ENCODE results near the gene SPEG. TPM values are rescaled to one million over a fixed set of nuclear protein-coding genes. Genes with fewer than 3 reads are reported as not detected.

The SPEG gene
- total RNA-seq, 1 donor from 2014 or later = 390 TPM

- H3K4me1 ChIP-seq = peaks cover 8 to 24% of the 10 kb centered on the region in 2 donors
- intact Hi-C loops (cut with DNase I) = loop anchor here (10.0 kb wide), 1 partner anchor 271 kb away; the partner anchor contains the start of gene DNAJB2
- no peak overlapping the region for H3K4me3 ChIP-seq
- DNase-seq (ENCODE audit: low spot score in 2 of 2) = no peak
- TF ChIP-seq CTCF (IDR thresholded peaks at IDR 0.05) = no peak
- H3K27ac ChIP-seq = no peak overlapping the region
- no peaks in the 10 kb centered on the region for H3K27me3 ChIP-seq
- no peaks in the 10 kb centered on the region for H3K9me3 ChIP-seq
- H3K36me3 ChIP-seq = peaks cover 10 to 13% of the 10 kb centered on the region in 2 donors
These were observed 110.8 kb downstream of the SPEG start for GRCh38 chr2:219545295-219545942.

DNA sequence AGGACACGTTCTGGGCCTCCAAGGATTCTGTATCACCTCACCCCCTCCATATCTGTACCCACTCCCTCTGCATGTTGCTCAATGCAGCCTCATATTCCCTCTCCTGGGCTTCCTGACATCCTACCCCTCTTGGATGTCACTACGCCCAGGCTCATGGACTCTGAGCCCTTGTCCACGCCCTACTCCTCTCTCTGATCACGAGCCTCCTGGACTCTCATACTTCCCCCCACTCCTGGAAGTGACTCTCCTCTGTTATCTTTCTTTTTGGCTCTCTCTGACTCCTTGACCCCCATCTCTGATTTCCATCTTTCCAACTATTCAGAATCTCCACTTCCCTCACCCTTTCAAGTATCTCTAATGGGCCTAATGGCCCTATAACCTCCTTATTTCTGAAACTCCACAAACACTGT, 111.3 kb downstream of the SPEG start:
- Histone ChIP-seq H3K27ac (no peak overlapping the region), H3K4me3 (no peak overlapping the region), H3K9me3 (no peaks in the 10 kb centered on the region), H3K27me3 (no peaks in the 10 kb centered on the region), H3K4me1 (peaks cover 8 to 24% of the 10 kb centered on the region in 2 donors), H3K36me3 (peaks cover 6 to 7% of the 10 kb centered on the region in 2 donors)
- intact Hi-C loops (cut with DNase I) = loop anchor here (10.0 kb wide), 1 partner anchor 271 kb away; the partner anchor contains the start of gene DNAJB2
- no peak for TF ChIP-seq CTCF (IDR thresholded peaks at IDR 0.05)
- no peak for DNase-seq (ENCODE audit: low spot score in 2 of 2)

DNA sequence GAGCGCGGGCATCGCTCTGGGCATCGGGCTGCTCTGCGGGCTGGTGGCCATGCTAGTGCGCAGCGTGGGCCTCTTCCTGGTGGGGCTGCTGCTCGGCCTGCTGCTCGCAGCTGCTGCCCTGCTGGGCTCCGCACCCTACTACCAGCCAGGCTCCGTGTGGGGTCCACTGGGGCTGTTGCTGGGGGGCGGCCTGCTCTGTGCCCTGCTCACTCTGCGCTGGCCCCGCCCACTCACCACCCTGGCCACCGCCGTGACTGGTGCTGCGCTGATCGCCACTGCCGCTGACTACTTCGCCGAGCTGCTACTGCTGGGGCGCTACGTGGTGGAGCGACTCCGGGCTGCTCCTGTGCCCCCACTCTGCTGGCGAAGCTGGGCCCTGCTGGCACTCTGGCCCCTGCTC, 113.0 kb downstream of the SPEG start:
- no peak for TF ChIP-seq CTCF (IDR thresholded peaks at IDR 0.05)
- H3K4me1 ChIP-seq = peaks cover 0 to 22% of the 10 kb centered on the region in 2 donors
- no peak overlapping the region for H3K4me3 ChIP-seq
- no peak for DNase-seq (ENCODE audit: low spot score in 2 of 2)
- no peaks in the 10 kb centered on the region for H3K9me3 ChIP-seq
- H3K36me3 ChIP-seq = no peaks in the 10 kb centered on the region
- H3K27me3 ChIP-seq = no peaks in the 10 kb centered on the region
- intact Hi-C loops (cut with DNase I) = loop anchor here (10.0 kb wide), 1 partner anchor 273 kb away; the partner anchor contains the start of gene DNAJB2
- no peak overlapping the region for H3K27ac ChIP-seq

Other genes starting within 250 kb of the SPEG start
- gene ZFAND2B, start 228.1 kb upstream of the SPEG start, total RNA-seq = 225 TPM
- 17.9 TPM for gene ABCB6, start 215.9 kb upstream of the SPEG start, total RNA-seq
- gene ATG9A, start 205.2 kb upstream of the SPEG start, total RNA-seq = 135 TPM
- 53.1 TPM for gene ANKZF1, start 205.0 kb upstream of the SPEG start, total RNA-seq
- 1.8 TPM for gene GLB1L, start 189.4 kb upstream of the SPEG start, total RNA-seq
- gene STK16, start 189.4 kb upstream of the SPEG start, total RNA-seq = 15.2 TPM
- not detected for gene TUBA4B, start 181.6 kb upstream of the SPEG start, total RNA-seq
- 71.1 TPM for gene TUBA4A, start 180.9 kb upstream of the SPEG start, total RNA-seq
- 51.0 TPM for gene DNAJB2, start 155.5 kb upstream of the SPEG start, total RNA-seq
- not detected for gene PTPRN, start 125.4 kb upstream of the SPEG start, total RNA-seq
- not detected for gene RESP18, start 102.1 kb upstream of the SPEG start, total RNA-seq
- 113 TPM for gene DNPEP, start 46.9 kb upstream of the SPEG start, total RNA-seq
- 182 TPM for gene DES, start 16.5 kb upstream of the SPEG start, total RNA-seq
- gene GMPPA, start 64.0 kb downstream of the SPEG start, total RNA-seq = 11.4 TPM
- gene ASIC4, start 79.6 kb downstream of the SPEG start, total RNA-seq = not detected
- gene CHPF, start 109.0 kb downstream of the SPEG start, total RNA-seq = 249 TPM
- 6.0 TPM for gene TMEM198, start 109.2 kb downstream of the SPEG start, total RNA-seq
- gene OBSL1, start 136.7 kb downstream of the SPEG start, total RNA-seq = 151 TPM
- not detected for gene INHA, start 137.5 kb downstream of the SPEG start, total RNA-seq
- gene STK11IP, start 163.0 kb downstream of the SPEG start, total RNA-seq = 138 TPM
- 1.8 TPM for gene SLC4A3, start 192.8 kb downstream of the SPEG start, total RNA-seq